Coronary artery (tissue), 2 donors: ENCODE data around the gene OR11G2.
"Not testable (repeated sequence)": the region's sequence is repeated elsewhere in the genome, so short reads cannot be mapped to it uniquely, and the experiment has no call there.

Source experiments
- DNase-seq: peaks from one replicate; pipeline ENCODE4 v3.0.0-alpha.2; 2017; ENCODE audit warnings: low spot score
- H3K27ac ChIP-seq, 2 donors: fragments of 200-600 bp; sonication (generic); one replicate each; pipeline ENCODE4 v1.5.1; 2016 to 2019
- H3K4me3 ChIP-seq: fragments of 200-600 bp; sonication (generic); 2 replicates; pipeline ENCODE4 v1.5.1; 2016; ENCODE audit warnings: mild to moderate bottlenecking, moderate library complexity
- CTCF ChIP-seq: fragments of 200-600 bp; sonication (generic); IDR thresholded peaks from one replicate; pipeline ENCODE4 v1.5.1; 2019; ENCODE audit warnings: antibody characterized with exemption

The OR11G2 gene

GRCh38 chr14:20223410-20223809 lies 32.7 kb downstream of the OR11G2 start, which contains the start of gene OR11H6:
Gene OR11H6, plus strand, starts transcription at chr14:20223710. Its CDS starts 0 bp downstream, at chr14:20223710.
- no peak within 1 kb of the TSS for H3K4me3 ChIP-seq
- DNase-seq, result no peak
- no peak for TF ChIP-seq CTCF
- H3K27ac ChIP-seq, result no peak within 1 kb of the TSS

- Histone ChIP-seq H3K4me3 (no peak within 1 kb of the TSS), H3K27ac (no peak within 1 kb of the TSS)
- DNase-seq, result no peak
- no peak for TF ChIP-seq CTCF
Measured at GRCh38 chr14:20228681-20229080, 38.0 kb downstream of the OR11G2 start, which contains the start of gene OR11H7. Gene OR11H7, plus strand, starts transcription at chr14:20228981.

DNA sequence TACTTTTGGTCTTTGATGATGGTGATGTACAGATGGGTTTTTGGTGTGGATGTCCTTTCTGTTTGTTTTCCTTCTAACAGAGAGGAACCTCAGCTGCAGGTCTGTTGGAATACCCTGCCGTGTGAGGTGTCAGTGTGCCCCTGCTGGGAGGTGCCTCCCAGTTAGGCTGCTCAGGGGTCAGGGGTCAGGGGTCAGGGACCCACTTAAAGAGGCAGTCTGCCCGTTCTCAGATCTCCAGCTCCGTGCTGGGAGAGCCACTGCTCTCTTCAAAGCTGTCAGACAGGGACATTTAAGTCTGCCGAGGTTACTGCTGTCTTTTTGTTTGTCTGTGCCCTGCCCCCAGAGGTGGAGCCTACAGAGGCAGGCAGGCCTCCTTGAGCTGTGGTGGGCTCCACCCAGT lies 44.7 kb downstream of the OR11G2 start:
- H3K4me3 ChIP-seq, H3K27ac ChIP-seq, DNase-seq: not testable (repeated sequence)

GRCh38 chr14:20247646-20248246 lies 57.0 kb downstream of the OR11G2 start:
- no peak overlapping the region for H3K4me3 ChIP-seq
- DNase-seq, result no peak
- TF ChIP-seq CTCF, result no peak
- H3K27ac ChIP-seq, result no peak overlapping the region
